ENCODE measurements around the gene TUBB4B.
"Not testable (repeated sequence)": the region's sequence is repeated elsewhere in the genome, so short reads cannot be mapped to it uniquely, and the experiment has no call there.

- TF ChIP-seq CTCF (conservative IDR thresholded peaks at IDR 0.05; ENCODE audit: low read length); EZH2phosphoT487 (IDR thresholded peaks at IDR 0.05; ENCODE audit: borderline replicate concordance, low read depth, low read length): not testable (repeated sequence)
Observed at GRCh38 chr9:137243266-137243625, 2.2 kb downstream of the TUBB4B start.

Measured in OCI-LY7 (cell line).